Stimulated activated naive CD8-positive, alpha-beta T cell treated with anti-CD3 and anti-CD28 coated beads, Interleukin-15, Interleukin-2, amounts not matched to agents 100 U/mL and 50 U/mL, for 24 hours (primary cell): ENCODE data around the gene CDKAL1.
"Not testable (repeated sequence)": the region's sequence is repeated elsewhere in the genome, so short reads cannot be mapped to it uniquely, and the experiment has no call there.

ENCODE experiments used
- ATAC-seq: fragments of 150-1000 bp; cut with Tn5 transposase; one replicate; pipeline ENCODE4 v1.10.0; 2021
- DNase-seq: peaks from one replicate; pipeline ENCODE4 v3.0.0; 2021

CDKAL1 gene

GRCh38 chr6:20708367-20709124 is 174.3 kb downstream of the CDKAL1 start:
- DNase-seq = peak; percentile 48
- peak; percentile 77 for ATAC-seq

DNA sequence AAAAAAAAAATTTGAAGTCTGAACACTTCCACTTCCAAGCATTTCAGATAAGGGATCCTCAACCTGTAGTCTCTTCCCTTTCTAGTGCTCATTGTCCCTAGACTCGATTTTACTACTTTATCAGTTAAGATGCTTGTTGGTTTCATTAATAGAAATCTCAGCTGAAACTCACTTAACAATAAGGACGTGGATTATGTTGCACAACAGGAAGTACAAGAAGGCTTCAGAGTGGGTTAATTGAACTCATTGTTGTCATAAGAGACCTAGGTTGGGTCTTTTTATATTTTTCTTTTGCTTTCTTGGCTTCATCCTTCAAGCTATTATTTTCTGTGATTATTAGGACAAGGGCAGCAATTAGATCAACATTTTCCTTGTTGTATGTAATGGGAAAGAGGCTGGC is 175.2 kb downstream of the CDKAL1 start:
- ATAC-seq = no peak
- DNase-seq = no peak

- DNase-seq (no peak), ATAC-seq (no peak)
Observed at GRCh38 chr6:20710341-20710740, 176.1 kb downstream of the CDKAL1 start.

DNA sequence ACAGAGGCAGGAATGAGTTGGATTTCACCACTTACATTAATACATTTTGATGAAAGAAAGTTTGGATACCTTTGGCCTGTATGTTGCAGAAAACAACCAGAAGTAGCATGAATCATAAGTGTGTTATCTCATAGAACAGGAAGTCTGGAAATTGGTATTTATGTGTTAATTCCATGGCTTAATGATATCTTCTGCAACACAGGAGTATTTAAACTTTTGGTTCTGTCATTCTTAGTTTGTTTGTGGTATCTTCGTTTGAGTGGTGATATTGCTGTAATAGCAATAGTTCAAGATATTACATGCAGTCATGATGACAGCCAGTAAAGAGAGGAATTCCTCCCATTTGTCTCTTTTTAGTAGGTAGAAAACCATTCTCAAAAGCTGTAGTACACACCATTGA is 177.3 kb downstream of the CDKAL1 start:
- DNase-seq (no peak), ATAC-seq (no peak)

DNA sequence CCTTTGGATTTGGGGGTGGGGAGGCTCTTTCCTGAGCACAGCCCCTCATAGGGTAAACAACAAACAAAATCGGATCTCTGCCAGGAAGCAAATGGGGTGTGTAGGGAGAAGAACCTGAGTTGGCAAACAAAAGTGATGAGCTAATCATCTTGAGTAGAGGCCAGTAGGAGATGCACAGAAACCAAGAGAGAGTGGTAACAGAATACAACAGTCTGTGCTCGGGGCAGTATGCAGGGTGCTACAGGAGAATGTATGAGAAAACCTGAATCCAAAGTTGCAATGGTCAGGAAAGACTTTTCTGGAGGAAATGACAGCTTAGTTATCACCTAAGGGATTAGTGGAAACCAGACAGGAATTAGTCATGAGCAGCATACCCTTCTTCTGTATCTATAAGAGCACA is 177.8 kb downstream of the CDKAL1 start:
- ATAC-seq (no peak), DNase-seq (no peak)

DNA sequence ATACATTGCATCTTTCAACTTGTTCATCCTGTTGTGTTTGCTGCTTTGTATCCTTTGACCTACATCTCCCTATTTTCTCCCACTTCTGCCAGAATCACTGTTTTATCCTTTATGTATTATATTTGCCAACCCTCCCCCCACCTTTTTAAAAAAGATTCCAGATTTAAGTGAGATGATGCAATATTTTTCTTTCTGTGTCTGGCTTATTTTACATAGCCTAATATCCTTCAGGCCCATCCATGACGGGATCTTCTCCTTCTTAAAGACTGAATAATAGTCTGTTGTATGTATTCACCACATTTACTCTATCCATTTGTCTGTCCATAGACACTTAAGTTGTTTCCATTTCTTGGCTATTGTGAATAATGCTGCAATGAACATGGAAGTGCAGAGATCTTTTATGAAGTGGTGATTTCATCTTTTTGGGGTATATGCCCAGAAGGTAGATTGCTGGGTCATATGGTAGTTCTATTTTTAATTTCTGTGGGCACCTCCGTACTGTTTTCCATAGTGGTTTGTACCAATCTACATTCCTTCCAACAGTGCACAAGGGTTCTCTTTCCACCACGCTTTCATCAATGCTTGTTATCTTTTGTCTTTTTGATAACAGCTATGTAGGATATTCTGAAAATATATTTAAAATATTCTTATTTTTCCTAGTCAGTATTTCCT is 181.0 kb downstream of the CDKAL1 start:
- DNase-seq = no peak
- no peak for ATAC-seq

GRCh38 chr6:20716865-20717264 is 182.6 kb downstream of the CDKAL1 start:
- ATAC-seq = no peak
- no peak for DNase-seq

DNA sequence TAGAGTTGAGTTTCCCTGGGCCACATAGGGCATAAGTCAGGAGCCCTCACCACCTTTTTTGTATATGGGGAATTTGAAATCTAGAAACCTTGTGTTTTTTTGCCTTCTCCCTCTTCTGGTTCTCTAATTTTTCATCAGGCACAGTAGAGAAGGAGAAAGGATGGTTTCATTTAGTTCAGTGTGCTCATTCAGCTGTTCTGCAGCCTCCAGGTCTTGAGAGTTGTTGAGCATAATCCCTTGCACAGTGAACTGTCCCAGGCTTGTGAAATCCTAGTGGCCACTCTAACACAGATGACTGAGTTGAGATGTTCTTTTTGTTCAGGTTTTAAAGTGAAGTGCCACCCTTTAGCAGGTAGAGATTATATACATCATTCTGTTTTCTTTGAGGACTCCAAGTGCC is 183.5 kb downstream of the CDKAL1 start:
- DNase-seq (no peak), ATAC-seq (no peak)

DNA sequence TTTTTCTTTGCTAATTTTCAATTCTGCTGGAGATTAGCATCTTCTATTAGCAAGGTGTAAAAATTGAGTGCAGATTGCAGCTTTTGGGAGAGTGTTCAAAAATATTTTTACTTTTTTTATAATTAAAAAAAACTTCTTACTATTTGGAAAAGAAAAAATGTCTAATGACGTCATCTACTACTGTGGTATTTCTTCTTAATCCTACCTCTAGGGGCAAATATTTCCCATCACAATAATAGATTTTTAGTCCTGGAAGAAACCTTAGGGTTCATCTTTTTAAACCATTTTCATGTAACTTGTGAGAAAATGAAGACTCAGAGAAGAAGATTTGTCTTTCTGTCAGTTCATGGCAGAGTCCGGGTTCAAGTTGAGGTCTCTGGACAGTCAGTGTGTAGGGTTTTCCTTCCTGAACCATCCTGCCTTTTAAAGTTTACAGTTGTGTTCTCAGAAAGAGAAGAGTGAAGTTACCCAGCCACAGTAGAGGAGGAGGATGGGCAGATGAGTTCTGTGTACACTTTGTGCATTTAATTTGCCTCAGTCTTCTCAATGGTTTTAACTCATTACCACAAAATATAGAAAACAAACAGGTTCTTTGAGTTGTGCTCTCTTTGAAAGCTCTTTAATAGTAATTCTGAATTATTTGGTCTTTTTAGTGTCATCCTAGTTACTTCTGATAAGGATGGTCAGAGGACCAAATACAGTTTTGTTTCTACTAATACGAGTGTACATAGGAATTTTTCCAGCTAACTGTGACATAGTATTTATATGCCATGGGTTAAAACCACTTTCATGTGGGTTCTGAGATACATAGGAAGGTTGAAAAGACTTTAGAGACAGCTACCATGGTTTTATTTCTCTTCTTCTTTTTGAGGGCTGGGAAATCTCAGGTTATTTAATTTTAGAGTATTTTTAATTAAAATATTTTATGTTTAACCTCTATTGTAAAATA is 184.7 kb downstream of the CDKAL1 start:
- no peak for DNase-seq
- ATAC-seq = peak; percentile 62

GRCh38 chr6:20719980-20720379 is 185.7 kb downstream of the CDKAL1 start:
- ATAC-seq = no peak
- DNase-seq = no peak

DNA sequence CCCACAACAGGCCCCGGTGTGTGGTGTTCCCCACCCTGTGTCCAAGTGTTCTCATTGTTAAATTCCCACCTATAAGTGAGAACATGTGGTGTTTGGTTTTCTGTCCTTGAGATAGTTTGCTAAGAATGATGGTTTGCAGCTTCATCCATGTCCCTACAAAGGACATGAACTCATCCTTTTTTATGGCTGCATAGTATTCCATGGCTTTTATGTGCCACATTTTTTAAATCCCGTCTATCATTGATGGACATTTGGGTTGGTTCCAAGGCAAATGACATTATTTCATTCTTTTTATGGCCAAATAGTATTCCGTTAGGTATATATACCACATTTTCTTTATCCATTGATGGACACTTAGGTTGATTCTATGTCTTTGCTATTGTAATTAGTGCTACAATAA is 186.9 kb downstream of the CDKAL1 start:
- DNase-seq, ATAC-seq: not testable (repeated sequence)

GRCh38 chr6:20722455-20722854 is 188.2 kb downstream of the CDKAL1 start:
- DNase-seq (no peak), ATAC-seq (no peak)

DNA sequence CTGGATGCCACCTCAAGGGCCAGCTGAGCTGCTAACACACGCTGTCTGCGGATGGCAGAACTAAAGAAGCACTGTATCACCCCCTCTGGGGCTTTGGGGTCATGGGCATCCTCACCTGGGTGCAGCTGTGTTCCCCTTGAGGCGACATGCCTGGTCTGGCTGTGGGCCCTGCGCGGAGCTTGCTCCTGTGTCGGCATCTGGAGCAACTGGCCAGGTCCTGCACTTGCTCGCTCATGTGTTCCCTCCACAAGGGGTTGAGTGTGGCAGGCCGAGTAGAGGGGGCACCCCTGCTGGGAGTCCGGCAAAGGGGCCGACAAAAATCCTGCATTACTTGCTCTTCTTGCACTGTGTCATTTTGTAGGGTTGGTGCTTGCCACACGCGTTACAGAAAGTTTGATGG is 189.0 kb downstream of the CDKAL1 start:
- ATAC-seq (no peak), DNase-seq (no peak)

- no peak for ATAC-seq
- DNase-seq = no peak
Observed at GRCh38 chr6:20724443-20725190, 190.4 kb downstream of the CDKAL1 start.

DNA sequence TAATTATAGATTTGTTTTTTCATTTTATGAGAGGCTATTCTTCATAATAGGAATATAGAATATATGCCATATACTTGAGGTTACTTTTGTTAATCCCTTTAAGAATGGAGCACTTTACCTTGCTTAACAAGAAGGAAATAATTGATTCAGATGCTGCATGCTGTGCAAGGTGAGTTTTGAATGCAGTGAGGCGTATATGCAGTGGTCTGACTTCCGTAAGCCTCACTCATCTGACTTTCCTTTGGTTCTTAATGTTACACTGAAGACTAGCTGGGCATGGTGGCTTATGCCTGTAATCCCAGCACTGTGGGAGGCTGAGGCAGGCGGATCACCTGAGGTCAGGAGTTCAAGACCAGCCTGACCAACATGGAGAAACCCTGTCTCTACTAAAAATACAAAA is 191.0 kb downstream of the CDKAL1 start:
- ATAC-seq = not testable (repeated sequence)

DNA sequence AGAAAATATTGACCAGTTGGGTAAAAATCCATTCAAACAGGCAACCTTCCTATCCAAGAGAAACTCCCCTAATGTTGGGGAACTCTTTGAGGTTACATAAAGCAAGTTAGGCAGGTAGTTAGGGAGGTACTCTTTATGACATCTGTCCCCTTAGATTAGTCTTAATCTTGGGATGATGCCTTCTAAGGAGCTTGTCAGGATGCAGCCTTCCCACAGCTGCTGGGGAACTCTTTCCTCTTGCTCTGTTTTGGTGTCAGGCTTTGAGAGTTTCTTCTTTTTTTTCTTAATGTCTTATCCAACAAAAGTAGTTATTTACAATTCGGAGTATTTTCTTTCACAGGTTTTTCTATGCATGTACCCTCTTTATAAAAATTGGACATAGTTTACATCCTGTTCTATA is 194.8 kb downstream of the CDKAL1 start:
- ATAC-seq = no peak
- DNase-seq = no peak

More for the DNA sequence above, 191.0 kb downstream of the CDKAL1 start:
- DNase-seq = not testable (repeated sequence)

DNA sequence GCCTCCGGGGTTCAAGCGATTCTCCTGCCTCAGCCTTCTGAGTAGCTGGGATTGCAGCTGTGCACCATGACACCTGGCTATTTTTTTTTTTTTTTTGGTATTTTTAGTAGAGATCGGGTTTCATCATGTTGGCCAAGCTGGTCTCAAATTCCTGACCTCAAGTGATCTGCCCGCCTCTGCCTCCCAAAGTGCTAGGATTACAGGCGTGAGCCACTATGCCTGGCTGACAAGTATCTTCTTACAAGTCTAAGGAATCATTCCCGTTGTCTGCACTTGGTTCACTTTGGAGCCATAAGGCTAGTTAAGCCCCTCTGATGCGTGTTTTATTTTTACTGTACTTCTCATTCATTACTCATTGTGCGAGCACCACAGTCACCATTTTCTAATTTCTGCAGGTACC is 198.1 kb downstream of the CDKAL1 start:
- ATAC-seq, DNase-seq: not testable (repeated sequence)

- DNase-seq = no peak
- ATAC-seq = no peak
Observed at GRCh38 chr6:20732896-20733295, 198.6 kb downstream of the CDKAL1 start.

DNA sequence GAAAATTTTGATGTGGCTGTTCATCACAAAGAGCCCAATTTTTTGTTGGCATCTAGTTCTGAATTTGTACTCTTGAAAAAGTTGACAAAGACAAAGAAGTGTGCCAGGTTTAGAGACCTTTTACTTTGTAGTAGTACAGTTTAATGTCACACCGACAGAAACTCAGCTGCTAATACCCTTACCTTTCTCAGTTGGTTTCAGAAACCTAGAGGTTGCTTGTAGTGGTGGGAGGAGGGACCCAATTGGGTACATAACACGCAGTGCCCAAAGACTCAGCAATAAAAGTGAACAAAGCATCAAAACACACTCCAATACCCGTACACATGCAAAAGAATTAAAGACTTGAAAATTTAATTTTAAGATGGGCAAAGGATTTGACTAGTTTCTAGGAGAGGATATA is 203.7 kb downstream of the CDKAL1 start:
- DNase-seq = no peak
- ATAC-seq = no peak

DNA sequence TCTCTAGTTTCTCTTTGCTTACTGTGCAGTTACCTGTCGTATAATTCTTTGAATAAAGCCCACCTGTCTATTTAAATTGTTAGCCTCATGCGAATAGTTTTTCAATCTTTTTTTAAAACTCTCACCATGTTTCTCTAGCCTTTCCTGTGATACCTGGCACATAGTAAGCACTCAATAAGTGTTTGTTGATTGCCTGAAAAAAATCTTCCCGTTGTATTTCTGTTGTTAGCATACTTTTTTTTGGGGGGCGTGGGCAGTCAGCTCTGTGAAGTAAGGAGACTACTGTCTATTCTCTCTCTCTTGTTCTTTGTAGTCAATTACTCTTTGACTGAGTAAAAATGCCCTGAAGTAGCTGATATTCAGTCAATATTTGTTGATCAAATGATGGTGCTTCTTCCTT is 205.8 kb downstream of the CDKAL1 start:
- no peak for ATAC-seq
- no peak for DNase-seq

- DNase-seq (no peak), ATAC-seq (no peak)
Observed at GRCh38 chr6:20740727-20741126, 206.5 kb downstream of the CDKAL1 start.

- no peak for DNase-seq
- ATAC-seq = no peak
Observed at GRCh38 chr6:20741490-20741889, 207.2 kb downstream of the CDKAL1 start.
